ENCODE measurements around the gene INPP5E. TPM values are rescaled to one million over a fixed set of nuclear protein-coding genes. Genes with fewer than 3 reads are reported as not detected.

Gene INPP5E
- total RNA-seq, 1 donor from 2014 or later = 29.6 TPM

GRCh38 chr9:136457326-136457725 lies 17.7 kb upstream of the INPP5E start:
- Mint-ChIP-seq H3K27me3 (ENCODE audit: low read depth) (no peaks in the 10 kb centered on the region), H3K36me3 (ENCODE audit: low read depth) (peaks cover 12% of the 10 kb centered on the region), H3K4me1 (no peaks in the 10 kb centered on the region), H3K9me3 (no peaks in the 10 kb centered on the region), H3K4me3 (no peak overlapping the region), H3K27ac (ENCODE audit: unreplicated experiment) (no peak overlapping the region)
- no peak for DNase-seq (ENCODE audit: low read depth, low spot score)
- no peak for TF ChIP-seq CTCF (conservative IDR thresholded peaks at IDR 0.05)

GRCh38 chr9:136456258-136456657 lies 16.6 kb upstream of the INPP5E start:
- Mint-ChIP-seq H3K27me3 (ENCODE audit: low read depth) (no peaks in the 10 kb centered on the region), H3K4me1 (no peaks in the 10 kb centered on the region), H3K4me3 (no peak overlapping the region), H3K27ac (ENCODE audit: unreplicated experiment) (no peak overlapping the region), H3K36me3 (ENCODE audit: low read depth) (peaks cover 14% of the 10 kb centered on the region), H3K9me3 (no peaks in the 10 kb centered on the region)
- no peak for TF ChIP-seq CTCF (conservative IDR thresholded peaks at IDR 0.05)
- DNase-seq (ENCODE audit: low read depth, low spot score) = no peak

- TF ChIP-seq CTCF (conservative IDR thresholded peaks at IDR 0.05) = no peak
- H3K27ac Mint-ChIP-seq (ENCODE audit: unreplicated experiment) = no peak overlapping the region
- H3K4me1 Mint-ChIP-seq = no peaks in the 10 kb centered on the region
- no peak overlapping the region for H3K4me3 Mint-ChIP-seq
- DNase-seq (ENCODE audit: low read depth, low spot score) = no peak
- peaks cover 14% of the 10 kb centered on the region for H3K36me3 Mint-ChIP-seq (ENCODE audit: low read depth)
- H3K9me3 Mint-ChIP-seq = no peaks in the 10 kb centered on the region
- H3K27me3 Mint-ChIP-seq (ENCODE audit: low read depth) = no peaks in the 10 kb centered on the region
Observed at GRCh38 chr9:136455043-136456002, 15.7 kb upstream of the INPP5E start.

GRCh38 chr9:136454026-136454796 lies 14.6 kb upstream of the INPP5E start:
- Mint-ChIP-seq H3K4me1 (no peaks in the 10 kb centered on the region), H3K36me3 (ENCODE audit: low read depth) (peaks cover 13% of the 10 kb centered on the region), H3K4me3 (no peak overlapping the region), H3K9me3 (no peaks in the 10 kb centered on the region), H3K27me3 (ENCODE audit: low read depth) (no peaks in the 10 kb centered on the region), H3K27ac (ENCODE audit: unreplicated experiment) (no peak overlapping the region)
- TF ChIP-seq CTCF (conservative IDR thresholded peaks at IDR 0.05) = no peak
- no peak for DNase-seq (ENCODE audit: low read depth, low spot score)

- no peak for DNase-seq (ENCODE audit: low read depth, low spot score)
- no peak overlapping the region for H3K4me3 Mint-ChIP-seq
- no peaks in the 10 kb centered on the region for H3K27me3 Mint-ChIP-seq (ENCODE audit: low read depth)
- H3K27ac Mint-ChIP-seq (ENCODE audit: unreplicated experiment) = no peak overlapping the region
- H3K4me1 Mint-ChIP-seq = no peaks in the 10 kb centered on the region
- no peaks in the 10 kb centered on the region for H3K9me3 Mint-ChIP-seq
- peaks cover 9% of the 10 kb centered on the region for H3K36me3 Mint-ChIP-seq (ENCODE audit: low read depth)
- TF ChIP-seq CTCF (conservative IDR thresholded peaks at IDR 0.05) = no peak
Observed at GRCh38 chr9:136453326-136453725, 13.7 kb upstream of the INPP5E start.
